ENCODE data around the gene TRABD2B. TPM values are rescaled to one million over a fixed set of nuclear protein-coding genes. Genes with fewer than 3 reads are reported as not detected.

Gene TRABD2B
- total and polyA plus RNA-seq, 2 of the 4 experiments (the other 2 are of a cell fraction) = not detected

DNA sequence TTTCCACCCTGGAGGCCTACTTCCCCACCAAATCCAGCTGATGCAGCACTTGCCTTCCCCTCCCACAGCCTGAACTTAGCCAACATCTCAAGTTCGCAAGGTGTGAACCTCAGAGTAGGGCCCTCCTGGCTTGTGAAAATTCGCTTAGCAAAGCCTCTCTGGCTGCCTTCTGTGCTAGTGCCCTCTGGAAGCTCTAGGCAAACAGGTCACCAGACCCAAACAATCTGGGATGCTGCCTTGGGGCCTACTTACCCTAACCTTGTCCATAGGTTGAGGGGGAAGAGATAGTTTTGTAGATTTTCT is 30.3 kb upstream of the TRABD2B start:
- H3K9me3 ChIP-seq (ENCODE audit: control insufficient read depth, insufficient read depth, low read length) = no peaks in the 10 kb centered on the region
- DNase-seq (no peak), ATAC-seq (ENCODE audit: low read depth) (no peak)
- no peaks in the 10 kb centered on the region for H4K20me1 ChIP-seq (ENCODE audit: insufficient read depth, low read length)
- H4K5ac ChIP-seq (ENCODE audit: low read depth, low read length) = no peak overlapping the region
- H2AK9ac ChIP-seq (replicated peaks; ENCODE audit: low read depth, low read length, poor library complexity) = no peak overlapping the region
- H3K18ac ChIP-seq (ENCODE audit: low read depth, low read length) = no peak overlapping the region
- H3K79me1 ChIP-seq (ENCODE audit: low read depth in 1 of 2, low read length in 2 of 2) = no peaks in the 10 kb centered on the region
- H3K36me3 ChIP-seq (ENCODE audit: control insufficient read depth, insufficient read depth, low read length) = no peaks in the 10 kb centered on the region
- H4K8ac ChIP-seq (ENCODE audit: low read depth in 2 of 2, low read length in 2 of 2) = no peak overlapping the region
- no peaks in the 10 kb centered on the region for H3K4me1 ChIP-seq (ENCODE audit: control insufficient read depth, insufficient read depth, low read length)
- no peaks in the 10 kb centered on the region; the same call in 1 of the 2 replicates for H3K27me3 ChIP-seq (ENCODE audit: control insufficient read depth, insufficient read depth, low read length)
- ChIA-PET CTCF (no interaction called here), POLR2A (ENCODE audit: unreplicated experiment) (no interaction called here)
- no peak overlapping the region for H4K91ac ChIP-seq (ENCODE audit: insufficient read depth, low read depth, low read length)
- no peak overlapping the region for H3K4ac ChIP-seq (ENCODE audit: low read depth, low read length)
- intact Hi-C loops (cut with micrococcal nuclease) = no loop called here
- TF ChIP-seq, protein P1, sequence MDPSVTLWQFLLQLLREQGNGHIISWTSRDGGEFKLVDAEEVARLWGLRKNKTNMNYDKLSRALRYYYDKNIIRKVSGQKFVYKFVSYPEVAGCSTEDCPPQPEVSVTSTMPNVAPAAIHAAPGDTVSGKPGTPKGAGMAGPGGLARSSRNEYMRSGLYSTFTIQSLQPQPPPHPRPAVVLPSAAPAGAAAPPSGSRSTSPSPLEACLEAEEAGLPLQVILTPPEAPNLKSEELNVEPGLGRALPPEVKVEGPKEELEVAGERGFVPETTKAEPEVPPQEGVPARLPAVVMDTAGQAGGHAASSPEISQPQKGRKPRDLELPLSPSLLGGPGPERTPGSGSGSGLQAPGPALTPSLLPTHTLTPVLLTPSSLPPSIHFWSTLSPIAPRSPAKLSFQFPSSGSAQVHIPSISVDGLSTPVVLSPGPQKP (IDR thresholded peaks at IDR 0.05; ENCODE audit: borderline replicate concordance, low read depth, low read length) = no peak
- TF ChIP-seq, protein P2, sequence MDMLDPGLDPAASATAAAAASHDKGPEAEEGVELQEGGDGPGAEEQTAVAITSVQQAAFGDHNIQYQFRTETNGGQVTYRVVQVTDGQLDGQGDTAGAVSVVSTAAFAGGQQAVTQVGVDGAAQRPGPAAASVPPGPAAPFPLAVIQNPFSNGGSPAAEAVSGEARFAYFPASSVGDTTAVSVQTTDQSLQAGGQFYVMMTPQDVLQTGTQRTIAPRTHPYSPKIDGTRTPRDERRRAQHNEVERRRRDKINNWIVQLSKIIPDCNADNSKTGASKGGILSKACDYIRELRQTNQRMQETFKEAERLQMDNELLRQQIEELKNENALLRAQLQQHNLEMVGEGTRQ (IDR thresholded peaks at IDR 0.05; ENCODE audit: low read depth, low read length) = no peak
- TF ChIP-seq POLR2A (IDR thresholded peaks at IDR 0.05; ENCODE audit: low read depth, low read length) = no peak
- no peak for TF ChIP-seq CHD1 (IDR thresholded peaks at IDR 0.05; ENCODE audit: low read depth, low read length)
- no peak for TF ChIP-seq SMC3 (IDR thresholded peaks at IDR 0.05; ENCODE audit: low read depth, low read length)
- TF ChIP-seq FOS (IDR thresholded peaks at IDR 0.05; ENCODE audit: low read depth, low read length) = no peak
- no peak for TF ChIP-seq CEBPB (IDR thresholded peaks at IDR 0.05; ENCODE audit: low read depth, low read length)
- TF ChIP-seq BHLHE40 (IDR thresholded peaks at IDR 0.05; ENCODE audit: low read depth, low read length) = no peak
- no peak for TF ChIP-seq NFE2L2 (IDR thresholded peaks at IDR 0.05; ENCODE audit: low read depth, low read length)
- TF ChIP-seq MXI1 (IDR thresholded peaks at IDR 0.05; ENCODE audit: borderline replicate concordance, low read depth, low read length) = no peak
- TF ChIP-seq, protein P3, sequence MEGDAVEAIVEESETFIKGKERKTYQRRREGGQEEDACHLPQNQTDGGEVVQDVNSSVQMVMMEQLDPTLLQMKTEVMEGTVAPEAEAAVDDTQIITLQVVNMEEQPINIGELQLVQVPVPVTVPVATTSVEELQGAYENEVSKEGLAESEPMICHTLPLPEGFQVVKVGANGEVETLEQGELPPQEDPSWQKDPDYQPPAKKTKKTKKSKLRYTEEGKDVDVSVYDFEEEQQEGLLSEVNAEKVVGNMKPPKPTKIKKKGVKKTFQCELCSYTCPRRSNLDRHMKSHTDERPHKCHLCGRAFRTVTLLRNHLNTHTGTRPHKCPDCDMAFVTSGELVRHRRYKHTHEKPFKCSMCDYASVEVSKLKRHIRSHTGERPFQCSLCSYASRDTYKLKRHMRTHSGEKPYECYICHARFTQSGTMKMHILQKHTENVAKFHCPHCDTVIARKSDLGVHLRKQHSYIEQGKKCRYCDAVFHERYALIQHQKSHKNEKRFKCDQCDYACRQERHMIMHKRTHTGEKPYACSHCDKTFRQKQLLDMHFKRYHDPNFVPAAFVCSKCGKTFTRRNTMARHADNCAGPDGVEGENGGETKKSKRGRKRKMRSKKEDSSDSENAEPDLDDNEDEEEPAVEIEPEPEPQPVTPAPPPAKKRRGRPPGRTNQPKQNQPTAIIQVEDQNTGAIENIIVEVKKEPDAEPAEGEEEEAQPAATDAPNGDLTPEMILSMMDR (conservative IDR thresholded peaks at IDR 0.05; ENCODE audit: low read depth, low read length) = no peak
- TF ChIP-seq RFX5 (IDR thresholded peaks at IDR 0.05; ENCODE audit: low read depth, low read length) = no peak
- H3K4me3 ChIP-seq (ENCODE audit: insufficient read depth, low read depth, low read length) = no peak overlapping the region
- WGBS, 2 experiments (ENCODE audit: extremely low coverage in 2 of 2, insufficient read length in 1 of 2) = no CpG with 5 or more reads among the region's 2 CpGs
- no peaks in the 10 kb centered on the region for H3K9me1 ChIP-seq (ENCODE audit: insufficient read depth, low read length)
- no peak overlapping the region for H2AK5ac ChIP-seq (ENCODE audit: low read depth, low read length)
- dilution Hi-C loops (cut with HindIII; ENCODE audit: low sequenced_read_pairs, unreplicated experiment) = no loop called here
- no peak overlapping the region for H3K9ac ChIP-seq (ENCODE audit: low read depth, low read length)
- H3K14ac ChIP-seq (replicated peaks; ENCODE audit: low read depth, low read length) = no peak overlapping the region
- H2BK15ac ChIP-seq (ENCODE audit: low read depth, low read length) = no peak overlapping the region
- no peak overlapping the region for H3K23ac ChIP-seq (ENCODE audit: low read depth, low read length)
- H2BK5ac ChIP-seq (ENCODE audit: low read depth, low read length, poor library complexity, severe bottlenecking) = no peak overlapping the region
- in situ Hi-C loops (cut with MboI; ENCODE audit: low sequenced_read_pairs) = no loop called here
- no peak overlapping the region for H2AFZ ChIP-seq (replicated peaks; ENCODE audit: low read length, poor library complexity)
- H3K27ac ChIP-seq (ENCODE audit: insufficient read depth, low read length) = no peak overlapping the region
- no peak overlapping the region for H2BK120ac ChIP-seq (ENCODE audit: low read depth, low read length)
- H2BK20ac ChIP-seq (ENCODE audit: low read depth, low read length) = no peak overlapping the region
- no TSS peak for BruUV-seq (replicated peaks)
- no peak overlapping the region for H3K56ac ChIP-seq (ENCODE audit: extremely low read depth, insufficient read depth, low read length)
- no peak overlapping the region for H3K4me2 ChIP-seq (ENCODE audit: low read depth, low read length)
